H7 (cell line): ENCODE measurements around the gene LTA4H. TPM values are rescaled to one million over a fixed set of nuclear protein-coding genes. Genes with fewer than 3 reads are reported as not detected.

ENCODE experiments used
- DNase-seq: peaks from one replicate; pipeline ENCODE4 v3.0.0; 2012
- H3K27me3 ChIP-seq: 2 replicates; pipeline ENCODE4 v1.6.0; 2011; ENCODE audit warnings: mild to moderate bottlenecking, low read length; ENCODE audit not compliant: control insufficient read depth, insufficient read depth
- H3K36me3 ChIP-seq: replicated peaks from 2 replicates; pipeline ENCODE4 v1.5.1; 2011; ENCODE audit warnings: low read length; ENCODE audit not compliant: control insufficient read depth, insufficient read depth
- H3K4me3 ChIP-seq: 2 replicates; pipeline ENCODE4 v1.5.1; 2011; ENCODE audit warnings: low read depth, mild to moderate bottlenecking, control low read depth, low read length, moderate library complexity; ENCODE audit not compliant: insufficient read depth
- total RNA-seq: library from RNA; depleted of rRNA; stranded (reverse); fragments of >200 nt; shearing (Covaris generic); gene quantifications from 2 replicates; pipeline ENCODE4 v1.2.3, GENCODE V29; 2014; rRNA removed

Gene LTA4H
- total RNA-seq, result 98.7 and 134 TPM in 2 replicates

DNA sequence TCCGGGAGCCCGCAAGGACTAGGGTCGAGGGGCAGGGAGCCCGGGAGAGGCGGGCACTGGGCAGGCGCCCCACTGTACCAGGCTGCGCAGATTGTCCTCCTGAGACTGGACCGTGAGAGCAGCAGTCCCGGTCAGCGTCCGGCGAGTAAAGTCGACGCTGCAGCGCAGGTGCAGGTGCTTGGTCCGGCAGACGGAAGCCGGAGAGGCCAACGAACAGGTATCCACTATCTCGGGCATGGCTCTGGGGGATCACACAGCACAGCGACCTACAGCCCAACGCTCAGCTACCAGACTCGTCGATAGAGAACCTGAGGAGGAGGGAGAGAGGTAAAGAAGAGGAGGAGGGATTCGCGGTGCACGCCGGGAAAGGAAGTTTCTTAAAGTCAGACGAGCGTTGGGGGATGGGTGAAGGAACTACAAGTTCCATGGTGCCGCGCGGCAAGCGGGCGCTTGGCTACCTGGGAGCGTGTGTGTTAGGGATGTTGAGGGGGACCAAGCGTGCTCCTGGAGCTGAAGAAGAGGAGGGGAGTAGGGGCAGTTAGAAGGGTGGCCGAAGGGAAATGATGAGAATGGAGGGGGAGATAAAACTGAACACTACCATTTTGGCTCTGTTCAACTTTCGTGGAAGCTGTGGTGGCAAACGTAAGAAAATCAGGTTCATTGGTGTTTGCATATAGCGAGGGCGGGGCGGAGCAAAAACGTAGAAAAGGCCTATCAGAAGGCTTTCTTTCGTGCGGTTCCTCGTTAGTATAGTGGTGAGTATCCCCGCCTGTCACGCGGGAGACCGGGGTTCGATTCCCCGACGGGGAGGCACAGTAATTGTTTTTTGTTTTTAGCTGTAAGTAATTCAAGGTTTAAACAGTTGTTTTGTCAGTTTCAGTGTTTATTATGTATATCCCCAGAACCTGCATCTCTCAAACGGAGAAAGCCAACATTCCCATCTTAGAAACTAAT, at the start of gene LTA4H:
Gene LTA4H (minus strand): TSS at position 305 of the 954 bp plus-strand sequence. CDS start 68 bp downstream, at position 237.
- H3K36me3 ChIP-seq, result no peaks in the 10 kb centered on the region
- peak within 1 kb of the TSS; percentile 97 for H3K4me3 ChIP-seq
- H3K27me3 ChIP-seq, result no peaks in the 10 kb centered on the region
- peak; percentile 90 for DNase-seq

DNA sequence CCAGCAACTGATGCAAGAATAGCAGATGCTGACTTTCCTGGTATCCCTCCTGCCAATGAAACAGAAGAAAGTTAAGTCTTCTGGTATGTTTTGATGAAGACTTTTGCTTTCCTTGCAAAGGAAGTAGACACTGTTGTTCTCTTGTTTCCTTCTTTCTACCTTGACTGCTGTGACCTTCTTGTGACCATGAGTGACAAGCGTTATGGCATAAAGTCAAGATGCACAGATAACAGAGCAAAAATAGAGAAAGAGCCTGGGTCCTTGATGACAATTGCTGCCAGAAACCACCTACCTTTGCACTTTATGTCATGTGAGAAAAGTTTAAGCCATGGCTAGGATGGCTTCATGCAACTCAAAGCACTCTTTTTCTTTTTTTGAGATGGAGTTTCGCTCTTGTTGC, 49.2 kb upstream of the LTA4H start:
- Histone ChIP-seq H3K4me3 (no peak overlapping the region), H3K27me3 (no peaks in the 10 kb centered on the region), H3K36me3 (no peaks in the 10 kb centered on the region)
- no peak for DNase-seq

GRCh38 chr12:96083020-96083719, 47.8 kb upstream of the LTA4H start:
- Histone ChIP-seq H3K27me3 (no peaks in the 10 kb centered on the region), H3K4me3 (no peak overlapping the region), H3K36me3 (no peaks in the 10 kb centered on the region)
- DNase-seq, result no peak

GRCh38 chr12:96081596-96081995, 46.2 kb upstream of the LTA4H start:
- Histone ChIP-seq H3K36me3 (no peaks in the 10 kb centered on the region), H3K4me3 (no peak overlapping the region)
- DNase-seq, result no peak

DNA sequence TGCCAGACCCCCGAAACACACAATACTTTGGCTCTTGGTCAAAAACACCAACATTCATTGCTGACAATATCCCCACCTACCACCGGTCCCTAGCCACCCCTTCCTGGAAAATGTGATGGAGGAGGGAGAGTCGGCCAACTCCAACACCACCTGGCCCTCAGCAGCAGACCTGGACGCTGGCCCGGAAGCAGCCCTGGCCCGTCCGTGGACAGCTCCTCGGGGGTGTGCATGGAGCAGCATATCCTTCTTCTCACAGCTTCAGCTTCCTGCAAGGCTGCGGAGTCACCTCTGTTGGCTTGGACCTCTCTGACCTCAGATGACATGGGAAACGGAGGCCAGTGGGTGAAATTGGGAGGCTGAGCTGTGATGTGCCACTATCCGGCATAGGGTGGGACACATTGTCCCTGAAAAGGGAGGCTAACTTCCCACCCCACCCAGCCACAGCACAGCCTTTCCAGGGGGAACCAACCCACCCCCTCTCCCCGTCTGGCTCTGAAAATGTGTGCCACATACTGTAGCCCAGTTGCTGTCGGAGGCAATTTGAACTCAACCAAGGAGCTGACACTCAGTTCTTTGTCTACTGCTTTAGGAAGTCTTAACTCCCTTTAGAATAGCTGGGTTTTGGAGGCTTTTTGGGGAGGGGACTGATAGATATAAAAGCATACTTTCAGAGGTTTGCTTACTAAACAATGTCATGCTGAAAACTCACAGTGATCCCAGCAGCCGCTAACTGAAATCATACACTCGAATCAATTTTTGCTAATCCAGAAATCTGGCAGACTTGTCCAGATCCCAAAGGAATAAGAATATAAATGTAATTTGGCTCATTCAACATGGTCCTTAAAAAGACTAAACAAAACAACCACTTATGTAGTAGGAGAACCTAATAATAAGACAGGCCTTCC, 43.1 kb upstream of the LTA4H start:
- DNase-seq, result no peak
- Histone ChIP-seq H3K27me3 (no peaks in the 10 kb centered on the region), H3K4me3 (no peak overlapping the region), H3K36me3 (no peaks in the 10 kb centered on the region)

More at GRCh38 chr12:96081596-96081995, 46.2 kb upstream of the LTA4H start:
- H3K27me3 ChIP-seq, result no peaks in the 10 kb centered on the region

- H3K4me3 ChIP-seq, result no peak overlapping the region
- no peaks in the 10 kb centered on the region for H3K27me3 ChIP-seq
- no peaks in the 10 kb centered on the region for H3K36me3 ChIP-seq
- peak; percentile 50 for DNase-seq
Measured at GRCh38 chr12:96077081-96077480, 41.7 kb upstream of the LTA4H start.

DNA sequence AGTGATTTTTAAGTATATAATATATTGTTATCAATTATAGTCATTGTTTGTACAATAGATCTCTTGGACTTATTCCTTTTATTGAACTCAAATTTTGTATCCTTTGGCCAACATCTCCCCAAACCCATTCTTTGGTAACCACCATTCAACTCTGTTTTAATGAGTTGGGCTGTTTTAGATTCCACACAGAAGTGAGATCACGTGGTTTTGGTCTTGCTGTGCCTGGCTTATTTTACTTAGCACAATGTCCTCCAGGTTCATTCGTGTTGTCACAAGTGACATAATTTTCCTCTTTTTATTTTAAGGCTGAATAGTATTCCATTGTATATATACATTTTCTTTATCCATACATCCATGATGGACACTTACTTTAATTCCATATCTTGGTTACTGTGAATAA, 40.2 kb upstream of the LTA4H start:
- Histone ChIP-seq H3K4me3 (no peak overlapping the region), H3K27me3 (no peaks in the 10 kb centered on the region), H3K36me3 (no peaks in the 10 kb centered on the region)
- no peak for DNase-seq

DNA sequence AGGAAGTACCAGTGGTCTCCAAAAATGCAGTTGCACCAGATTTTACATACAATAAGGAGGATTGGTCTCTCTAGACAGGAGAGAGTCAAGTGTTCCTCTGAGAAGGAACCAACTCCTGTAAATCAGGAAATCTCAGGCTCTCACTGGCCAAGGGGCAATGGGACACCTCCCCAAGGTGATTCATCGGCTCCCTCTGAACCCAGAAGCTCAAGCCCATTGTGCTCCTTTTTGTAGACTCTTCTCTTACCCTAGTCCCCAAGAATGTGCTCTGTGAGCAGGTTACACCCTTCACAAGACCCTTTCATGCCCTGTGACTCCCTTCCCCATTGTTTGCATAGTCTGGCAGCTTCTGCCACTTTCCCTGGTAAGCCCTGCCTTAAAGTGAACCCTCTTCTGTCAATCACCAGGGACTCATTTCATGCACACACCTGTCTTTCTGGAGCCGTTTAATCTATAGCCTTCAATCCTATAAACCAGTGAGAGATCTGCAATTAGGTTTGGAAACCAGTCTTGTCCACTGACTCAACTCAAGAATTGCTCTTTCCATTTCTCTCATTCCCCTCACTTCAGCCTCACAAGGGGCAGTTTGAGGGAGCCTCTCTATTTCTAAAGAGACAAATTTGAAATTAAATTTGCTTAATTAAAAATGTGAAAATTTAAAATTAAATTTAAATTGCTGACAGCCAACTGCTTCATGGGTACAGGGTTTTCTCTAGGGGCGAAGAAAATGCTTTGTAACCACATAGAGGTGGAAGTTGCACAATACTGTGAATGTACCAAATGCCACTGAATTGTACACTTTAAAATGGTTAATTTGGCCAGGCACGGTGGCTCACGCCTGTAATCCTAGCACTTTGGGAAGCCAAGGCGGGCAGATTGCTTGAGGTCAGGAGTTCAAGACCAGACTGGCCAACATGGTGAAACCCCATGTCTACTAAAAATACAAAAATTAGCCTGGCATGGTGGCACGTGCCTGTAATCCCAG, 38.3 kb upstream of the LTA4H start:
- H3K36me3 ChIP-seq, result no peaks in the 10 kb centered on the region
- no peak for DNase-seq
- H3K4me3 ChIP-seq, result no peak overlapping the region
- no peaks in the 10 kb centered on the region for H3K27me3 ChIP-seq

DNA sequence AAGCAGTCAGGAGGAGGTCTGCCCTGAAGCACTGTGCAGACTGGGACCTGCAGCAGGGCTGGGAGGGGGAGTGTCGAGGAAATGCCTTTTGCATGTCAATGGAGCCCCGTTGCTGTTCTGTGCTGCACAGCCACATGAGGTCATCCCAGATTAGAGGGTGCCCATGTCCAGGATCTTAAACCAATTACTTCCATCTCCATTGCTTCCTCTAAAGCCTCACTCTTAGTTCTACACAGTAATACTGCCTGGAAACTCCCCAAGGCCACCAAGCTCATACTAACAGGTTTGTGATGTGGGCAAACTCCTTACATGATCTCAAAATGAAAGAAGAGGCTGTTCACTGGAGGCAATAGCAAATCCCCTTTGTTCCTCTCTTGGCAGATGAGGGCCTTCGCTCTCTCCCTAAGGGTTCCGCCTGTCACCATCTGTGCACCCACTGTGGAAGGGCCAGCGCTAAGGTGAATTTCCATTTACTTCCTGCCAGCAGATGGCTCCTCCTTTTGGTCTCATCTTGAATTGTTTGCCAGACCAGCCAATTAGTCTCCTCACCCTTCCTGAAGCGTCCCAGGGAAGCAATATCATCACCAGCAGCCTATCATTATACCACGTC, 35.4 kb upstream of the LTA4H start:
- Histone ChIP-seq H3K4me3 (no peak overlapping the region), H3K36me3 (no peaks in the 10 kb centered on the region), H3K27me3 (no peaks in the 10 kb centered on the region)
- DNase-seq, result peak; percentile 47

- Histone ChIP-seq H3K27me3 (no peaks in the 10 kb centered on the region), H3K4me3 (no peak overlapping the region), H3K36me3 (no peaks in the 10 kb centered on the region)
- no peak for DNase-seq
Measured at GRCh38 chr12:96069511-96070231, 34.3 kb upstream of the LTA4H start.

DNA sequence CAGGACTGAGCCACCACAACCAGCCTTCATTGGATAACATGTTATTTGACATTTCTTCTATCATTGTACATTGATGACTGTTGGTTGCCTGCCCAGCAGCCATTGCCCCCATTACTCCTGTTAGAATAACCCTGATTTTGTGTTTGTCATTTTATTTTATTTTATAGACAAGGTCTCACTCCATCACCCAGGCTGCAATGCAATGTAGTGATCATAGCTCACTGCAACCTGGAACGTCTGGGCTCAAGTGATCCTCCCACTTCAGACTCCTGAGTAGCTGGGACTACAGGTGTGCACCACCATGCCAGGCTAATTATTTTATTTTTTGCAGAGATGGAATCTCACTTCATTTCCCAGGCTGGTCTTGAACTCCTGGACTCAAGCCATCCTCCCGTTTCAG, 33.2 kb upstream of the LTA4H start:
- H3K36me3 ChIP-seq, result no peaks in the 10 kb centered on the region
- no peak for DNase-seq
- no peak overlapping the region for H3K4me3 ChIP-seq
- no peaks in the 10 kb centered on the region for H3K27me3 ChIP-seq

GRCh38 chr12:96068111-96068510, 32.7 kb upstream of the LTA4H start:
- no peak for DNase-seq
- Histone ChIP-seq H3K27me3 (no peaks in the 10 kb centered on the region), H3K36me3 (no peaks in the 10 kb centered on the region), H3K4me3 (no peak overlapping the region)
